Endodermal cell (in vitro differentiated cells): ENCODE measurements around the gene NECAP2. TPM values are rescaled to one million over a fixed set of nuclear protein-coding genes. Genes with fewer than 3 reads are reported as not detected.

Experiments used
- DNase-seq: peaks from one replicate; pipeline ENCODE4 v3.0.0-alpha.2; 2017
- H3K27ac ChIP-seq: 2 replicates; pipeline ENCODE4 v1.5.1; 2013; ENCODE audit warnings: mild to moderate bottlenecking, low read depth, low read length, moderate library complexity
- H3K27me3 ChIP-seq: 2 replicates; pipeline ENCODE4 v1.6.1; 2013; ENCODE audit warnings: mild to moderate bottlenecking, low read length, moderate library complexity; ENCODE audit not compliant: insufficient read depth, control insufficient read depth, poor library complexity, severe bottlenecking
- H3K36me3 ChIP-seq: 2 replicates; pipeline ENCODE4 v1.7.0; 2013; ENCODE audit warnings: mild to moderate bottlenecking, low read length, moderate library complexity; ENCODE audit not compliant: control insufficient read depth, insufficient read depth
- H3K4me1 ChIP-seq: one replicate; pipeline ENCODE4 v1.7.0; 2013; ENCODE audit warnings: low read length; ENCODE audit not compliant: control insufficient read depth, insufficient read depth
- H3K4me3 ChIP-seq: 2 replicates; pipeline ENCODE4 v1.5.1; 2013; ENCODE audit warnings: mild to moderate bottlenecking, low read length, moderate library complexity
- H3K9ac ChIP-seq: 2 replicates; pipeline ENCODE4 v1.6.1; 2013; ENCODE audit warnings: mild to moderate bottlenecking, low read length, moderate library complexity; ENCODE audit not compliant: poor library complexity, severe bottlenecking; ENCODE audit errors: extremely low read depth
- H3K9me3 ChIP-seq: 2 replicates; pipeline ENCODE4 v1.6.1; 2013; ENCODE audit warnings: mild to moderate bottlenecking, low read length, moderate library complexity; ENCODE audit not compliant: control insufficient read depth
- H3K27ac Mint-ChIP-seq: 2 replicates; pipeline ENCODE4 v1.8.0; 2020; ENCODE audit warnings: mixed read lengths
- H3K27me3 Mint-ChIP-seq: 2 replicates; pipeline ENCODE4 v1.8.0; 2021; ENCODE audit warnings: mild to moderate bottlenecking, mixed read lengths; ENCODE audit not compliant: insufficient read depth
- H3K36me3 Mint-ChIP-seq: 2 replicates; pipeline ENCODE4 v1.8.0; 2020; ENCODE audit warnings: low read depth, mixed read lengths
- H3K4me1 Mint-ChIP-seq: 2 replicates; pipeline ENCODE4 v1.8.0; 2020; ENCODE audit warnings: mixed read lengths
- H3K4me3 Mint-ChIP-seq: 2 replicates; pipeline ENCODE4 v1.8.0; 2020; ENCODE audit warnings: mild to moderate bottlenecking, moderate library complexity, mixed read lengths
- H3K9me3 Mint-ChIP-seq: 2 replicates; pipeline ENCODE4 v1.8.0; 2020; ENCODE audit warnings: mild to moderate bottlenecking, mixed read lengths
- WGBS, 2 experiments: methylation state at CpG; one replicate each; pipeline versions ENCODE4 v1.1.5 to v1.1.7; 2013; ENCODE audit warnings: missing lambda C conversion rate in 2 of 2, mixed read lengths in 1 of 2; ENCODE audit not compliant: insufficient coverage in 1 of 2, insufficient read length in 1 of 2; 5-methylcytosine and 5-hydroxymethylcytosine counted together
- total RNA-seq, 2 donors: library from RNA; stranded (reverse); fragmentation: NEBNext Ultra II Directional in 1 of 2; extraction: Animal tissue kit (Norgen Biotek cat#: 25700) in 1 of 2; gene quantifications; 2 replicates in 1 of 2; 3 replicates in 1 of 2; pipeline ENCODE4 v1.2.1, GENCODE V29; 2021
- TF ChIP-seq, protein P1 (sequence below): fragments of 200-600 bp; sonication (generic); conservative IDR thresholded peaks from 2 replicates; pipeline ENCODE4 v1.5.0; 2021; ENCODE audit warnings: antibody characterized with exemption, mild to moderate bottlenecking

Gene NECAP2
- total RNA-seq, 2 donors from 2014 or later: 43.9 to 45.8 TPM

DNA sequence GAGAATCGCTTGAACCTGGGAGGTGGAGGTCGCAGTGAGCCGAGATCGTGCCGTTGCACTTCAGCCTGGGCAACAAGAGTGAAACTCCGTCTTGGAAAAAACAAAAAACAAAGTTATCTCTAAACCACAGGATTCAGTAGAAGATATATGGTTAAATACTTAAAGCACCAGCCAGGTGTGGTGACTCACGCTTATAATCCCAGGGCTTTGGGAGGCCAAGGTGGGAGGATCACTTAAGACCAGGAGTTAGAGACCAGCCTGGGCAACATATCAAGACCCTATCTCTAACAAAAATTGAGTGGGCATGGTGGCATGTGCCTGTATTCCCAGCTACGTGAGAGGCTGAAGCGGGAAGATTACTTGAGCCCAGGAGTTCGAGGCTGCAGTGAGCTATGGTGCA is 5.6 kb downstream of the NECAP2 start:
- Histone ChIP-seq H3K36me3 (peaks cover 68% of the 10 kb centered on the region), H3K9ac (no peak overlapping the region), H3K9me3 (no peaks in the 10 kb centered on the region), H3K4me3 (no peak overlapping the region), H3K27me3 (no peaks in the 10 kb centered on the region), H3K4me1 (no peaks in the 10 kb centered on the region), H3K27ac (no peak overlapping the region)
- Mint-ChIP-seq H3K27ac (no peak overlapping the region), H3K4me1 (peaks cover 7% of the 10 kb centered on the region), H3K27me3 (no peaks in the 10 kb centered on the region), H3K9me3 (no peaks in the 10 kb centered on the region), H3K4me3 (no peak overlapping the region), H3K36me3 (peaks cover 64% of the 10 kb centered on the region)
- no peak for DNase-seq
- TF ChIP-seq, protein P1, sequence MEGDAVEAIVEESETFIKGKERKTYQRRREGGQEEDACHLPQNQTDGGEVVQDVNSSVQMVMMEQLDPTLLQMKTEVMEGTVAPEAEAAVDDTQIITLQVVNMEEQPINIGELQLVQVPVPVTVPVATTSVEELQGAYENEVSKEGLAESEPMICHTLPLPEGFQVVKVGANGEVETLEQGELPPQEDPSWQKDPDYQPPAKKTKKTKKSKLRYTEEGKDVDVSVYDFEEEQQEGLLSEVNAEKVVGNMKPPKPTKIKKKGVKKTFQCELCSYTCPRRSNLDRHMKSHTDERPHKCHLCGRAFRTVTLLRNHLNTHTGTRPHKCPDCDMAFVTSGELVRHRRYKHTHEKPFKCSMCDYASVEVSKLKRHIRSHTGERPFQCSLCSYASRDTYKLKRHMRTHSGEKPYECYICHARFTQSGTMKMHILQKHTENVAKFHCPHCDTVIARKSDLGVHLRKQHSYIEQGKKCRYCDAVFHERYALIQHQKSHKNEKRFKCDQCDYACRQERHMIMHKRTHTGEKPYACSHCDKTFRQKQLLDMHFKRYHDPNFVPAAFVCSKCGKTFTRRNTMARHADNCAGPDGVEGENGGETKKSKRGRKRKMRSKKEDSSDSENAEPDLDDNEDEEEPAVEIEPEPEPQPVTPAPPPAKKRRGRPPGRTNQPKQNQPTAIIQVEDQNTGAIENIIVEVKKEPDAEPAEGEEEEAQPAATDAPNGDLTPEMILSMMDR: no peak
- 95 to 98% methylated on average over 10 of the region's 10 CpGs for WGBS, 2 experiments

DNA sequence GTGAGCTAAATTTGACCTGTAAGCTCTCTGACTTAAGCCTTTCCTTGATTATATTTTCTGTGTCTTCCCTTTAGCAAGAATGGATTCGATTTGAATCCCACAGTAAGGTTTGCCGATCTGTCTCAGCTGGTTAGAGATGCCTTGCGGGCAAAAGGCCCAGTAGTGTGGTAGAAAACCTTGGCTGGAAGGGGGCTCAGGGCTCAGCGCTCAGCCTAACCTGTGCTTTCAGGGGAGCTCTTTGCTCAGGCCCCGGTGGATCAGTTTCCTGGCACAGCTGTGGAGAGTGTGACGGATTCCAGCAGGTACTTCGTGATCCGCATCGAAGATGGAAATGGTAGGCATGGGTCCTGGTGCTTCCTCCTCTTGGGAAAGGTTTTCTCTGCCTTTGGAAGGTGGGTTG is 7.1 kb downstream of the NECAP2 start:
- no peak overlapping the region for H3K4me3 Mint-ChIP-seq

DNA sequence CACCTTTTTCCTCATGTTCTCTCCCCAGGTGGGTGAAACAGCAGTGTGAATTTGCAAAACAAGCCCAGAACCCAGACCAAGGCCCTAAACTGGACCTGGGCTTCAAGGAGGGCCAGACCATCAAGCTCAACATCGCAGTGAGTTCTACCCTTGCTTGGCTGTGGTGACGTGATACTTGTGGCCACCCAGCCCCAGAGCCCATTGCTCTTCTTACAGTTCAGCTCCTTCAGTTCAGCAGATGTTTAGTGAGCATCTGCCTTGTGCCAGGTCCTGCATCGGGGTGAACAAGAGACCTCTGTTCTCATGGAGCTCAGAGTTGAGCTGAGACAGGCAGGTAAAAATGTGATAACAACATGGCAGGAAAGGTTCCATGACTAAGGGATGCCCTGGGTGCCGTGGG is 8.5 kb downstream of the NECAP2 start:
- Mint-ChIP-seq H3K36me3 (peaks cover 73% of the 10 kb centered on the region), H3K4me3 (no peak overlapping the region), H3K27ac (no peak overlapping the region), H3K4me1 (no peaks in the 10 kb centered on the region), H3K9me3 (no peaks in the 10 kb centered on the region), H3K27me3 (no peaks in the 10 kb centered on the region)
- no peak for DNase-seq
- Histone ChIP-seq H3K36me3 (peaks cover 71% of the 10 kb centered on the region), H3K27ac (no peak overlapping the region), H3K27me3 (no peaks in the 10 kb centered on the region), H3K9ac (no peak overlapping the region), H3K9me3 (no peaks in the 10 kb centered on the region), H3K4me1 (no peaks in the 10 kb centered on the region), H3K4me3 (no peak overlapping the region)
- TF ChIP-seq, protein P1: no peak
- 87 to 92% methylated on average over 3 to 4 of the region's 4 CpGs for WGBS, 2 experiments

More for the DNA sequence above, 7.1 kb downstream of the NECAP2 start:
- Histone ChIP-seq H3K9me3 (no peaks in the 10 kb centered on the region), H3K36me3 (peaks cover 80% of the 10 kb centered on the region), H3K27ac (no peak overlapping the region), H3K4me3 (no peak overlapping the region), H3K9ac (no peak overlapping the region), H3K27me3 (no peaks in the 10 kb centered on the region), H3K4me1 (no peaks in the 10 kb centered on the region)
- no peaks in the 10 kb centered on the region for H3K9me3 Mint-ChIP-seq
- TF ChIP-seq, protein P1: no peak
- H3K27ac Mint-ChIP-seq: no peak overlapping the region
- peaks cover 74% of the 10 kb centered on the region for H3K36me3 Mint-ChIP-seq
- WGBS, 2 experiments: 93 to 95% methylated on average over 9 of the region's 9 CpGs
- DNase-seq: no peak
- H3K4me1 Mint-ChIP-seq: no peaks in the 10 kb centered on the region
- no peaks in the 10 kb centered on the region for H3K27me3 Mint-ChIP-seq
